Measurements from ENCODE around the gene UMODL1.

Gene UMODL1

GRCh38 chr21:42117229-42117966 is 46.3 kb downstream of the UMODL1 start (continued):
- TF ChIP-seq ZNF266 (tag by site-specific recombination; IDR thresholded peaks at IDR 0.05; ENCODE audit: low read depth) (no peak), ZNF423 (tag by site-specific recombination; IDR thresholded peaks at IDR 0.05) (no peak), ZNF114 (tag by site-specific recombination; IDR thresholded peaks at IDR 0.05) (no peak), ZFP41 (tag by site-specific recombination; IDR thresholded peaks at IDR 0.05; ENCODE audit: borderline replicate concordance) (no peak), MZF1 (tag by site-specific recombination; IDR thresholded peaks at IDR 0.05; ENCODE audit: borderline replicate concordance) (no peak)

GRCh38 chr21:42117967-42118780 is 47.1 kb downstream of the UMODL1 start:
- CTCF ChIA-PET: interaction anchor here (0.6 to 4.3 kb wide), 47 partner anchors 8 to 835 kb away, joined by 3 to 60 read pairs (median 4); no protein-coding TSS in a partner anchor
- Histone ChIP-seq H3K36me3 (ENCODE audit: control insufficient read depth in 2 of 2, insufficient read depth in 1 of 2, low read length in 2 of 2) (no peaks in the 10 kb centered on the region), H3K4me3 (ENCODE audit: low read depth, low read length) (no peak overlapping the region), H3K27ac (ENCODE audit: extremely low read depth, low read depth, low read length) (no peak overlapping the region), H3K4me1 (ENCODE audit: control insufficient read depth, insufficient read depth, low read length) (no peaks in the 10 kb centered on the region), H3K9me3 (ENCODE audit: control insufficient read depth, insufficient read depth, low read depth, low read length) (no peaks in the 10 kb centered on the region)
- POLR2A ChIA-PET: no interaction called here
- no peak for TF ChIP-seq ZNF544 (tag by site-specific recombination; IDR thresholded peaks at IDR 0.05)
- TF ChIP-seq ZNF394 (tag by site-specific recombination; IDR thresholded peaks at IDR 0.05; ENCODE audit: borderline replicate concordance): no peak
- TF ChIP-seq BCL11B (tag by site-specific recombination; IDR thresholded peaks at IDR 0.05; ENCODE audit: low read depth): no peak

- no peaks in the 10 kb centered on the region for H3K9me3 ChIP-seq (ENCODE audit: control insufficient read depth, insufficient read depth, low read depth, low read length)
- H3K27ac ChIP-seq (ENCODE audit: extremely low read depth, low read depth, low read length): no peak overlapping the region
- H3K36me3 ChIP-seq (ENCODE audit: control insufficient read depth in 2 of 2, insufficient read depth in 1 of 2, low read length in 2 of 2): no peaks in the 10 kb centered on the region
- no peaks in the 10 kb centered on the region for H3K4me1 ChIP-seq (ENCODE audit: control insufficient read depth, insufficient read depth, low read length)
- H3K4me3 ChIP-seq (ENCODE audit: low read depth, low read length): no peak overlapping the region
- TF ChIP-seq ZNF112 (tag by site-specific recombination; IDR thresholded peaks at IDR 0.05): no peak
- TF ChIP-seq ZNF423 (tag by site-specific recombination; IDR thresholded peaks at IDR 0.05): no peak
- no peak for TF ChIP-seq ZNF548 (tag by site-specific recombination; IDR thresholded peaks at IDR 0.05)
- no peak for TF ChIP-seq MYNN (tag by site-specific recombination; IDR thresholded peaks at IDR 0.05; ENCODE audit: borderline replicate concordance)
- no peak for TF ChIP-seq ZSCAN16 (tag by site-specific recombination; IDR thresholded peaks at IDR 0.05)
- TF ChIP-seq PRDM6 (tag by site-specific recombination; IDR thresholded peaks at IDR 0.05): no peak
- no peak for TF ChIP-seq GFI1B (tag by site-specific recombination; IDR thresholded peaks at IDR 0.05)
- TF ChIP-seq ZNF133 (tag by site-specific recombination; IDR thresholded peaks at IDR 0.05): no peak
- no peak for TF ChIP-seq ZIC2 (tag by site-specific recombination; IDR thresholded peaks at IDR 0.05)
- no peak for TF ChIP-seq REPIN1 (tag by site-specific recombination; IDR thresholded peaks at IDR 0.05; ENCODE audit: low read depth)
- no peak for TF ChIP-seq ZNF777 (tag by site-specific recombination; IDR thresholded peaks at IDR 0.05; ENCODE audit: borderline replicate concordance)
- no peak for TF ChIP-seq ZSCAN23 (tag by site-specific recombination; IDR thresholded peaks at IDR 0.05)
- no peak for TF ChIP-seq HOXD13 (CRISPR knock-in tag; IDR thresholded peaks at IDR 0.05; ENCODE audit: borderline replicate concordance)
- TF ChIP-seq ZNF138 (tag by site-specific recombination; IDR thresholded peaks at IDR 0.05; ENCODE audit: borderline replicate concordance): no peak
- no peak for TF ChIP-seq SP2 (tag by site-specific recombination; IDR thresholded peaks at IDR 0.05)
- ChIA-PET POLR2A (no interaction called here), CTCF (interaction anchor here (0.7 to 4.3 kb wide), 8 partner anchors 9 to 528 kb away, joined by 3 to 39 read pairs (median 4); no protein-coding TSS in a partner anchor)
Observed at GRCh38 chr21:42118901-42119300, 47.8 kb downstream of the UMODL1 start.

Data from HEK293 (cell line).